Loucy (cell line): ENCODE data around the gene RBMX2.

Experiments used
- CTCF ChIP-seq: fragments of 200-600 bp; sonication (generic); conservative IDR thresholded peaks from 2 replicates; pipeline ENCODE4 v1.5.1; 2014; ENCODE audit warnings: mild to moderate bottlenecking, antibody characterized with exemption, low read length
- EZH2phosphoT487 ChIP-seq: fragments of 200-600 bp; IDR thresholded peaks from 2 replicates; pipeline ENCODE4 v1.6.1; 2018; ENCODE audit warnings: antibody characterized with exemption, mild to moderate bottlenecking, moderate library complexity, borderline replicate concordance

DNA sequence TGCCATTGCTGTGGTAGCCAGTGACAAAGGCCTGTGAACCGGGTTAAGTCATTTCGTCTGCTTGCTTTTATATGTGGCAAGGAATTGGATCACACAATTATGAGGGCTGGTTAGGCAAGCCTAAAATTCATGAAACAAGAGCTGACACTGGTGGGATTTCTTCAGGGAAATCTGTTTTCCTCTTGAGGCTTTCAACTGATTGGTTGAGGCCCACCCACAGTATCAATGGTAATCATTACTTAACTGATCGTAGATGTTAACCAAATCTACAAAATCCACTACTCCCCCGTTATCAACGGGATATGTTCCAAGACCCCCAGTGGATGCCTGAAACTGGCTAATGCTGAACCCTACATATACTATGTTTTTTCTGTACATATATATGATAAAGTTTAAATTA is 13.0 kb downstream of the RBMX2 start:
- no peak for TF ChIP-seq CTCF
- no peak for TF ChIP-seq EZH2phosphoT487
